CMK (cell line): Measurements from ENCODE around the gene BATF2.

Source experiments
- DNase-seq: peaks from one replicate; pipeline ENCODE4 v3.0.0-alpha.2; 2010; ENCODE audit warnings: low read depth

BATF2 gene

DNA sequence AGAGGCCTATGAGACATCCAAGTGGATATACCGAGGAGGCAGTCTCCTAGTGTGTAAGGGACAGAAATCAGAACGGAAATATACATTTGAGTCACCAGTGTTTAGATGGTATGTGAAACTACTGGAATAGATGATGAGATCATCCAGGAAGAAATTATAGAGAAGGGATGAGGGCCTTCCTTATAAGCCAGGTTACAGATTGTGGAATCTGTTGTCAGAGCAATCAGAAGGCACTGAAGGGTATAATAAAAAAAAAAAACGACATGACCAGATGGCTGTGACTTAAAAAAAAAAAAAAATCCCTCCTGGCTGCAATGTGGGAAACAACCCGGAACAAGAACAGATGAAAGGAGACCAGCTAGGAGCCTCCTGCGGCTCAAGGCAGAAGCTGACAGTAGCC lies 27.6 kb downstream of the BATF2 start:
- no peak for DNase-seq

DNA sequence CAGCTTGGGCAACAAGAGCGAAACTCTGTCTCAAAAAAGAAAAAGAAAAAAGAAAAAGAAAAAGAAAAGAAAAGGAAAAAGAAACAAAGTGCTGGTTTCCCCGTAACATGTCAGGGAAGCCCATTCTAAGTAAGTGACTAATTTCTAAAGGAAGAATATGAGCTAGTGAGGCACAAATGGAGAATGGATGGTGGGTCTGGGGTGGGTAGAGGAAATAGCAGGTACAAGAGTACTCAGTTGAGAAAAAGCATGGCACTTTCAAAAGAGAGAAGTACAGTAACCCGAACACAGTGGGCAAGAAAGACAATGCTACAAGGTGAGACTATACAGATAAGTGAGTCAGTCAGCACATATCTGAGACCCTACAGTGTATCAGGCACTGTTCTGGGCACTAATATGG lies 29.4 kb downstream of the BATF2 start:
- DNase-seq: no peak

DNA sequence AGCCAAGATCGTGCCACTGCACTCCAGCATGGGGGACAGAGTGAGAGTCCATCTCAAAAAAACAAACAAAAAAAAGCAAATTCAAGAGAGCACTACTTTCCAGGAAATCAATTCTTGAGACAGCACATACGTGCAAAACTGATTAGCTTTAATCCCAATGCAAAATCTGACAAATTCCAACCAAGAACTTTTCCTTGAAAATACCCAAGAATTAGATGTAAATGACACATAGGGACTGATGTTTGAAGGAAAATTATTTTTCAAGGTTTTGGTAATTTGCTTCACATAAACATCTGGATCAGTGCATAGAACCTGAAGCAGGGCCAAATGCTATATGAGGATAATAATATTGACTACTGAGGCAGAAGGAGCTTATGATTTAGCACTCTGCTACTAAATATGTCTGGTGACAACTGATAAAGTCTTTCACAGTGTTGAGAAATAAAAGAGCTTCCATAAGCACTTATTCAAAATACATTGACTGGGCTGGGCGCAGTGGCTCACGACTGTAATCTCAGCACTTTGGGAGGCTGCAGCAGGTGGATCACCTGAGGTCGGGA lies 33.6 kb downstream of the BATF2 start:
- DNase-seq: no peak

DNA sequence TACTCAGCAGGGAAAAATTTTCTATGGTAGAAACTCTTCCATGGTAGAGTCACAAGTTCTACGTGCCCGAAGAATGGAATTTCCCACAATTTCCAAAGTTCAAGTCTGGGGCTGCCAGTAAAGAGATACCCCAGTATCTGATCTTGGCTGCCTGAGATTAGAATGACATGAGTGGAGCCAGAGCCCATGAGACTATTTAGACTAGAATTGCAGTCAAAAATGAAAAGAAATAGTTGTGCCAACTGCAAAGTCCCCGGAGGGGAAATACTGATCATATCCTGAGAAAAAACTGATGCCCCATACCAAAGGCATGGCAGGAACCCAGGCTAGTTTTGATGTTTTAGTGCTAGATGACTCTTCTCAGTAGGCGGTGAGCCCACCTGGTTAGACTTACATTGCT lies 36.1 kb downstream of the BATF2 start:
- no peak for DNase-seq

DNA sequence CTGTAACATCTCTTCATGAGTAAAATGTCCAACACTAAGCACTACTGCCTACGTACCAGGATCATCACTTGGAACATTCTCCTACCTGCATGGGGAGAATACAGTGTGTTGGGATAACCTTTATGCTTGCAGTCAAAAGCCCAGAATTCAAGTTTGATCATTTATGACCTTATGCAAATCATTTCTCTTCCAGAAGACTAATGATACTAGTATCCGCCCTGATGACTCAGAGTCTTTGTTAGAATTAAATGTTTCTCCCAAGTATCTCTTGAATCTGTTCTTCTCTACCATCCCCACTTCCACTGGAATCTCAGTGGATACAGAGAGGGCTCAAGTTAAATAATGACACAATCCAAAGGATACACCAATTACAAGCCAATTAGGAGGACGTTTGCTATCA lies 37.3 kb downstream of the BATF2 start:
- no peak for DNase-seq

DNA sequence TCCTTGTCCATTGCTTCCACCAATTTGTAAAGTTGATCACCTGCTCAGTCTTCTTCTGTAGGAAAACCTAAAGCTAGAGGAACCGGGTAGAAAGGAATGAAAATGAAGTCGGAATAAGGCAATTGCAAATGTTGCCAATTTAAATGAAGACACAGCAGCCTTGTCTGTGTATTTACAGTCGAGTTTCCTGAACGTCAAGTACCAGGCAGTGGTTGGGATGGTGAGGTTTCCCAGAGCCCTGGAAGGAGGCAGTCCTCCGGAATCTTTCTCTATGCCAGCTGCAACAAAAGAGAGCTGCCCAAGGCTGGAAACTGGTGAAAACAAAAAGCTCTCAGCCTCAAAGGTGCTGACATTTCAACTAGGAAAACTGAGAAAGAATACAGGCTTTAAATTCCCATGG lies 42.6 kb downstream of the BATF2 start:
- no peak for DNase-seq

DNA sequence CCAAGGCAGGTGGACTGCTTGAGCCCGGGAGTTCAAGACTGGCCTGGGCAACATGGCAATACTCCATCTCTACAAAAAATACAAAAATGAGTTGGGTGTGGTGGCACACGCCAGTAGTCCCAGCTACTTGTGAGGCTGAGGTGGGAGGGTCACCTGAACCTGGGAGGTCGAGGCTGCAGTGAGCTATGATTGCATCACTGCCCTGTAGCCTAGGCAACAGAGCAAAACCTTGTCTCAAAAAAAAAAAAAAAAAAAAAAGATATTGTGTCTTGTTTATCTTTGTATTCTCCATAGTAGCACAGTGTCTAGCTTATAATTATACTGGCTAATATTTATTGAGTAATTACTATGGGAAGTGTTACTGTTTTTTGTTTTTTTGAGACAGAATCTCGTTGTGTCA lies 45.2 kb downstream of the BATF2 start:
- DNase-seq: no peak

DNA sequence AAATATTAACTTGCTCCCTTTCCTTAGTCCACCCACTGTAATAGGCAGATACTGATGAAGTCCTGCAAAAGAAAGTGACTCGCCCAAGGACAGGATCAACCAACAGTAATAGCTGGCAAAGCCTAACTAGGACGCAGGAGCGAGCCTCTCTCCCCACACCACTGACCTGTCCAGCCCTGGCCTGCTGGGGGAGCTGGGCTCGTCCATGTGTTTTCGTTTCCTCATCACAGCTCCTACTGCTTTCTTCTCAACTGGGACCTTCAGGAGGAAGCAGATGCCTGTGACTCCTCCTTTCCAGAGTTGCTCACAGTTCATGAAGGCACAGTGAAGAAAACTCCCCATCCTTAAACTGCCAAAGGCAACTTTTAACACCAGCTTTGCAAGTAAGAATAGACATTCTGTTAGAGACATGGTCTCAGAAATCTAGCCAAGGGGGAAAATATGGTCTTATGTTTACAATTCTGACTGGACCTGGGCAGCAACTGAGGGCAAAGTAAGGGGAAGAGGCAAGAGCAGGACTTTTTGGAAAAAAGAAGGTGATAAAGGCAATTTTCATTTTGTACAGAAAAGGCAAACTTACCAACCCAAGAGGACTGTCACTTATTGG lies 49.5 kb downstream of the BATF2 start:
- no peak for DNase-seq
